Stimulated activated naive CD4-positive, alpha-beta T cell (primary cell): ENCODE data around the gene SCAF11.
A peak's percentile ranks its signal among the peaks of the same experiment; 100 is the strongest.
"Not testable (repeated sequence)": the region's sequence is repeated elsewhere in the genome, so short reads cannot be mapped to it uniquely, and the experiment has no call there.

Experiments used
- DNase-seq, 6 experiments: peaks; one replicate each; lab custom pipeline; 2025; lab: John Stamatoyannopoulos, UW

Gene SCAF11

DNA sequence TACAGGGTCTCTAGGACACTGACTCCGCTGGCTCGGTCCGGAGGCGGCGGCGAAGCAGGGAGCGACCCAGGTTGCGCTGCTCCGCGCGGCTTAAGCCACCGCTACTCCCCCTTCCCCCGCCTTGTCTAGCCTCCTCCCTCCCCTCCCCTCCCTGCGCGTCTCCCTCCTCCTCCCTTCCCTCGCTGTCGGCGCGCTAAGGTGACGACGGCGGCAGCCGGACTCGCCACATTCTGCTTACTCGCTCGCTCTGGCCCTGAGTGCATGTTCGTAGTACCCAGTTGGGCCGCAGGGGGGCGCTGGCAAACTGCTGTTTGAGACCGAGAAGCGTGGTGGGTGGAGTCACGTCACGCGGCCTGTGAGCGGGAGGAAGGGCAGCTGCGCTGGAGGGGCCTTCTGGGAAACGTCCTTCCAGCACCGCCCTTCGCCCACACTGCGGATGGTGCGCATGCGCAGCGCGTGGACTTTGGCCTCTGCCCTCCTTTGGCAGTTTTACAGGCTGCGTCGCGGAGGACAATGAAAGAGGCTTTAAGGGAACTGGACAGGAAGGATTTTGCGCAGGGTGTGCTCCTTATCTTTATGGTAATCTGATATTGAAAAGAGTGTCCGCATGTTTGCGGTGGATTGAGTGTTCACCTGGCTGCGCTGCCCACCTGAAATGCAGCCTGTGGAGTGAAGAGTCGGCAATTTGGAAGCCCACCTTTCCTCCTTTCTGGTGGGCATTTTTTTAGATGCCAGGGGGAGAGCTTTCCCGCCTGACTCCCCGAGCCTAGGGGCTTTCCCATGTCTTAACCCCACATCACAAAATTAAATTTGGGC, at the start of gene SCAF11:
Gene SCAF11 (minus strand): TSS at position 107 of the 816 bp plus-strand sequence. CDS start 26,407 bp downstream, outside the sequence.
- DNase-seq: peak; percentile 100

DNA sequence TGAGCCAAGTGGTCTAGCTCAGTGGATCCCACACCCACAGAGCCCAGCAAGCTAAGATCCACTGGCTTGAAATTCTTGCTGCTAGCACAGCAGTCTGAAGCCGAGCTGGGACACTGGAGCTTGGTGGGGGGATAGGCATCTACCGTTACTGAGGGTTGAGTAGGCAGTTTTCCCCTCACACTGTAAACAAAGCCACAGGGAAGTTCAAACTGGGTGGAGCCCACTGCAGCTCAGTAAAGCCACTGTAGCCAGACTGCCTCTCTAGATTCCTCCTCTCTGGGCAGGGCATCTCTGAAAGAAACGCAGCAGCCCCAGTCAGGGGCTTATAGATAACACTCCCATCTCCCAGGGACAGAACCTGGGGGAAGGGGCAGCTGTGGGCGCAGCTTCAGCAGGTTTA, 46.7 kb upstream of the SCAF11 start:
- DNase-seq: not testable (repeated sequence)

DNA sequence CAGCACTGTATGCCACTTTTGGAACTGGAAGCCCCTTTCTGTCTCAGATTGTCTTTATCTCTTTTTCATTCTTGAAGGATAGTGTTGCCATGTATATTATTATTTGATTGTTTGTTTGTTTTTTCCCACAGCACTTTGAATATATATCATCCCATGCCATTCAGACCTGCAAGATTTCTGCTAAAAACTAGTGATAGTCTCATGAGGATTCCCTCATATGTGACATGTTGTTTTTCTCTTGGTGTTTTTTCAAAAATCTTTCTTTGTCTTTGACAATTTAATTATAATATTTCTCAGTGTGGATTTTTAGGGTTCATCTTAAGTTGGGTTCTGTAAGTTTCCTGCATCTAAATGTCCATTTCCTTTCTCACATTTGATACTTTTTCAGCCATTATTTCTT, 36.8 kb upstream of the SCAF11 start:
- no peak for DNase-seq

- DNase-seq: no peak
Observed at GRCh38 chr12:46024099-46024498, 33.7 kb upstream of the SCAF11 start.

DNA sequence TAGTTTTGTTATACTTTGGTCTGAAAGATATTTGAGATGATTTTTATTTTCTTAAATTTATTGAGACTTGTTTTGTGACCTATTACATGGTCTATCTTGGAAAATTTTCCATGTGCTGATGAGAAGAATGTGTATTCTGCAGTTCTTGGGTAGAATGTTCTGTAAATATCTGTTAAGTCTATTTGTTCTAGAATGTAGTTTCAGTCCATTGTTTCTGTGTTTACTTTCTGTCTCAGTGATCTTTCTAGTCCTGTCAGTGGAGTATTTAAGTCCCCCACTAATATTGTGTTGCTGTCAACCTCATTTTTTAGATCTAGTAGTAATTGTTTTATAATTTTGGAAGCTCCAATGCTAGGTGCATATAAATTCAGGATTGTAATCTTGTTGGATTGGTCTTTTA, 30.4 kb upstream of the SCAF11 start:
- DNase-seq: no peak

DNA sequence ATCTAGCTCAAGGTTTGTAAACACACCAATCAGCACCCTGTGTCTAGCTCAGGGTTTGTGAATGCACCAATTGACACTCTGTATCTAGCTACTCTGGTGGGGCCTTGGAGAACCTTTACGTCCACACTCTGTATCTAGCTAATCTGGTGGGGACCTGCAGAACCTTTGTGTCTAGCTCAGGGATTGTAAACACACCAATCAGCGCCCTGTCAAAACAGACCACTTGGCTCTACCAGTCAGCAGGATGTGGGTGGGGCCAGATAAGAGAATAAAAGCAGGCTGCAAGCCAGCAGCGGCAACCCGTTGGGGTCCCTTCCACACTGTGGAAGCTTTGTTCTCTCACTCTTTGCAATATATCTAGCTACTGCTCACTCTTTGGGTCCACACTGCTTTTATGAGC, 28.3 kb upstream of the SCAF11 start:
- not testable (repeated sequence) for DNase-seq

- not testable (repeated sequence) for DNase-seq
Observed at GRCh38 chr12:46017866-46018375, 27.5 kb upstream of the SCAF11 start.

DNA sequence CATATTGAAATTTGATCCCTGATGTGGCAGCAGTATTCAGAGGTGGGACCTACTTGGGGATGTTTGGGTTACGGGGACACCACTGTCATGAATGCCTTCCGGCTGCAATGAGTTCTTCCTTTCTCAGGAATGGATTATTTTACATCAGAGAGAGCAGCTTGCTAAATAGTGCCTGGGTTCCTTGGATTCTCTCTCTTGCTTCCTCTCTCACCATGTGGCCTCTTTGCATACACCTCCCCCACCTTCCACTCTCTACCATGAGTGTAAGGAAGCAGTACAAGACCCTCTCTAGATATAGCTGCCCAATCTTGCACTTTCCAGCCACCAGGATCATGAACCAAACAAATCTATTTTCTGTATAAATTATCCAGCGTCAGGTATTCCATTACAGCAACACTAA, 15.4 kb upstream of the SCAF11 start:
- DNase-seq: no peak

DNA sequence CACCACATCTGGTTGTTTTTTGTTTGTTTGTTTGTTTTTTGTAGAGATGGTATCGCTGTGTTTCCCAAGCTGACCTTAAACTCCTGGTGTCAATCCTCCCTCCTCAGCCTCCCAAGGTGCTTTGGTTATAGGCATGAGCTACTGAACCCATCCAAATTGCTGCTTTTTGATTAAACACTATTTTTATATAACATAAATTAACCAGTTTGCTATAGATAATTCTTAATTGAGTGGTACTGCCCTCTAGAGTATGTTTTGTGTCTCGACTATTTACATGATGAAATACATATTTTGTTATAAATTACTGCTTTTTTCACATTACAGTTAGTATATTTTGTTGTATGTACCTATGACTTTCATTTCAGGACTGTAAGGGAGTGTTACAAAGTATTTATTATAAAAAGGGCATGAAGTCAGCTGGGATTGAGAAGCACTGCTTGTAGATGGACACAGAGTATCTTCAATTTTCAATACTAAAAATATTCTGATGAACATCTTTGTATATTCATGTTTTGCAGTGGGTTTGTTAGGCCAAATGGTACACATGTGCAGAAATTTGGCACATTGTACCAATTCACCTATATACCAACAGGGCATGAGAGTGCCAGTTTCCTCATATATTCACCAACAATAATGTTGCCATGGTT, 14.9 kb upstream of the SCAF11 start:
- DNase-seq: no peak

DNA sequence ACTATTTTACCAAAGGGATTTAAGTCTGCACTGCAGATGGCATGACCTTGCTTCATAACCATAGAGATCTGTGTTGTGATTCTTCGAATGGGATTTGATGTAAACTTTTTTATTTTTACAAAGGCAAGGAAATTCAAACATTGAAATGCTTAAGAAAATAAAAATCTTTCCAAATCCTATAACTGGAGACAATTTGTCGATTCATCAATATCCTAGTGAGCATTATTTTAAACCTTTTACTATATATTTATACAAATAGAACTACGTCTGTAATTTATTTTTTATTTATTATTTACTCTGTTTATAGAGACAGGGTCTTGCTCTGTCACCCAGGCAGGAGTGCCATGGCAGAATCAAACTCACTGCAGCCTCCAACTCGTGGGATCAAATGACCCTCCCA, 14.3 kb upstream of the SCAF11 start:
- no peak for DNase-seq

DNA sequence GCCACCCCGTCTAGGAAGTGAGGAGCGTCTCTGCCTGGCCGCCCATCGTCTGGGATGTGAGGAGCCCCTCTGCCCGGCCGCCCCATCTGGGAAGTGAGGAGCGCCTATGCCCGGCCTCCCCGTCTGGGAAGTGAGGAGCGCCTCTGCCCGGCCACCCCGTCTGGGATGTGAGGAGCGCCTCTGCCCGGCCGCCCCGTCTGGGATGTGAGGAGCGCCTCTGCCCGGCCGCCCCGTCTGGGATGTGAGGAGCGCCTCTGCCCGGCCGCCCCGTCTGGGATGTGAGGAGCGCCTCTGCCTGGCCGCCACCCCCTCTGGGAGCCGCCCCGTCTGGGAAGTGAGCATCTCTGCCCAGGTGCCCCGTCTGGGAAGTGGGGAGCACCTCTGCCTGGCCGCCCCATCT, 9.7 kb upstream of the SCAF11 start:
- not testable (repeated sequence) for DNase-seq

DNA sequence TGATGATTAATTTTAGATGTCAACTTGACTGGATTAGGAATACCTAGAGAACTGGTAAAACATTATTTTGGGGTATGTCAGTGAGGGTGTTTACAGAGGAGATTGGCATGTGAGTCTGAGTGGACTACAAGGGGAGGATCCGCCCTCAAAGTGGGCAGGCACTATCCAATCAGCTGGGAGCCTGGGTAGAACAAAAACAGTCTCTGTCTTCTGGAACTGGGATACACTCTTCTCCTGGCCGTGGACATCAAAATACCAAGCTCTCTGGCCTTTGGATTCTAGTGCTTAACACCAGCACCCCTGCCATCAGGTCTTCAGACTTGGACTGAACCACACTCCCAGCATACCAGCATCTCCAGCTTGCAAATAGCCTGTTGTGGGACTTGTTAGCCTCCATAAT, 4.4 kb upstream of the SCAF11 start:
- no peak for DNase-seq

DNA sequence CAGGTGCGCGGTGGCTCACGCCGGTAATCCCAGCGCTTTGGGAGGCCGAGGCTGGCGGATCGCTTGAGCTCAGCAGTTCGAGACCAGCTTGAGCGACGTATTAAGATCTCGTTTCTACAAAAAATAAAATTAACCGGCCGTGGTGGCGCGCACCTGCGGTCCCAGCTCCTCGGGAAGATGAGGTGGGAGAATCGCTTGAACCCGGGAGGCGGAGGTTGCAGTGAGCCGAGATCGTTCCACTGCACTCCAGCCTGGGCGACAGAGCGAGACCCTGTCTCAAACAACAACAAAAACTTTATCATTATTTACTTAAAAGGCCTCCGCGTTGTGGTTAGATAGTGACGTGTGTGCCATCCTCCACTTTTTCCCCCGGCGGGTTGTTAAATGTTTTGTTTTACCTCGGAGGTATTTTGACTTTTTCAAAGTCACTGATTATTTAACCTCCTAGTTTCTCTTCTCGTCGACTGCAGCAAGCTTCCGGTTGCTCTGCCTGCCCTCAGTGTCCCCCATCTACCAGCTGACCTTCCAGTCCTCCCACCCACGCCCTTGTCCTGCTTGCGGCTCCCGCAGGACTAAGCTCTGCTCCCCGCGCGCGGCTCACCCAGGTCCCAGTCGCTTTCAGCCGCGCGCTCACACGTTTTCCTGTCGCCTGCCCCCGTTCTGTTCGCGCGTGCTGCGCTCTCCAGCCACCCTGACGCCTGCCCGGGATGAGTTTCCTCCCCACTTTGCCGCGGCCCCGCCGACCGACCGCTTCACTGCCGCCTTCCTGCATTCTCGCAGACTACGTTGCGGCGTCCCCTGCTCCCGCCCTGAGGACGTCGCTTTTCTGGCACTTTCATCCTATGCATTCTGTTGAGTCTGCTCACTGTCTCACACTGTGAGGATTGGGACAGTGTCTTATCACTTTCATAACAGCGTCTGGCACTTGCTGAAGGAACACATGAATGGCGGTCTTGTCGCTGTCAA, 1.2 kb upstream of the SCAF11 start:
- DNase-seq: peak; percentile 64 to 88 (median 79)

DNA sequence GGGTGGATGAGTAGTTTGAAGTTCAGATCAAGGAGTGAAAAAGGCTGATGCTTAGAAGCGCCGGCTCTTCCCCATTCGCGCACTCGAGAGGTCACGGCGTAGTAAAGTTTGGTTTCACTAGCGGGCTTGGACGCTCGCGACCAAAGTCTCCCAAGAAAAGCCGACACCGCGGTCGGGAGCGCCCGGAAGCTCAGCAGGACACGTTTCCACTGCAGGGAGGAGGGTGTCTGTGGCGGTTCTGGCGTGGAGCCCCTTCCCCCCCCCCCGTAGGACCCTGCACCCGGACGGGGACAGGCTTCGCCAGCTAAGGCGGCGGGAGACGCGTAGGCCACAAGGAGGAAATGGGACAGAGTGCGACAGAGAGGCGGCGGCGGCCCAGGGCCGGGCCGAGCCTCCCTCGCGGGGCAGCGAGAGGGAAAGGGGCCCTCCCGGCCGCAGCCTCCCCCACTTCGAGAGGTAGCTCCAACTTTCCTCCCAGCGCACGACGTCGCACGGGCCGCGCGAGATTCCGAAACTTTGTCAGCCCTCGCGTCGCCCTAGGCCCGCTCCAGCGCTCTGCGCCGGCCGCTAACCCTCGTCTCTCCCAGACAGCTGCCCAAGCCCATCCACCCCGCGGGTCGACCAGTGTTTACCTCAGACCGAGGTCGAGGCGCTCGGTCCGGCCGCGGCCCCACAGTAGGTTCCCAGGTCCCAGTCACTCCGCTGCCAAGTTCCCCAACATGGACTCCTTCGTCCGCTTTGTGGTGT, 480 bp downstream of the SCAF11 start:
- peak; percentile 30 to 69 (median 60) for DNase-seq

DNA sequence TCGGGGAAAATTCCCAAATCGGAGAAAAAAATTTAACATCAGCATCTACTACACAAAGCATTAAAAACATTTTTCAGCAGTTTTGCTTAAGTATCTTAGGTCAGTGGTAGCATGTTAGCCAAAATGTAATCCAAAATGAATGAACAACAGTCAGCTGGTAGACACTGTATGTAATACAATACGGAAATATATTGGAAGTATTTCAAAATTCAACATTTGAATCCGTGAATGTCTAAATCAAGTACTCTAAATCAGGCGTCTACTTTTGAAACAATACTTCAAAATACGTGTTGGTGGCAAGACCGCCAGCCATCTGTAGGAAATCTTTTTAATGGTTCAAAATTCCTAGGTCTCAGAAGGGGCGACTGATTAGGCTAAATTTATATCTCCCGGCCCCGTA, 1.1 kb downstream of the SCAF11 start:
- DNase-seq: no peak

- DNase-seq: no peak
Observed at GRCh38 chr12:45988264-45988663, 2.1 kb downstream of the SCAF11 start.

DNA sequence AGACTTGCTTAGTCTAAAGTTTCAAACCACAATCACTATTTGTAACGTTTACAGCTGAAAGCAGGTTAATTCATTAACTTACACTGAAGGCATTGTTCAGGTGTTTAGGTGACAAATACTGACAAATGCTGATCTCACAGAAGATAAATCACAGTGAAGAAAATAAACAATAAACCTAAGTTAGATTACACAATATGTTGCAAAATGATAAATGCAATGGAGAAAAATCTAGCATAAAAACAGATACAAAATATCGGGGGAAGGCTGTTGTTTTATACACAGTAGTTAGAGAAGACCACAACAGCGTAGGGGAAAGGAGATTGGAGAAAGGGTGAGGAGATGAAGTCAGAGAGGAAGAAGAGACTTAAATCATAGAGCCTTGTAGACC, 3.0 kb downstream of the SCAF11 start:
- no peak for DNase-seq

- DNase-seq: no peak
Observed at GRCh38 chr12:45986641-45987339, 3.6 kb downstream of the SCAF11 start.

- DNase-seq: no peak
Observed at GRCh38 chr12:45981075-45981837, 9.1 kb downstream of the SCAF11 start.

GRCh38 chr12:45980540-45980939, 9.8 kb downstream of the SCAF11 start:
- no peak for DNase-seq
